BJ (cell line): ENCODE data around the gene ZDHHC16. TPM values are rescaled to one million over a fixed set of nuclear protein-coding genes. Genes with fewer than 3 reads are reported as not detected.

Experiments used
- CTCF ChIA-PET: fragments of 350-600 bp; formaldehyde crosslinking; extraction: SDS; loops from one replicate; lab custom pipeline; 2021; ENCODE audit warnings: antibody characterized with exemption, inconsistent platforms; lab: Yijun Ruan, JAX
- POLR2A ChIA-PET: fragments of 300-600 bp; sonication (Branson Sonifier 250); formaldehyde crosslinking; extraction: SDS; loops from one replicate; lab custom pipeline; 2021; ENCODE audit warnings: antibody characterized with exemption; lab: Charles Lee
- DNase-seq: peaks from one replicate; pipeline ENCODE4 v3.0.0-alpha.2; 2011; ENCODE audit warnings: low read depth
- H3K27me3 ChIP-seq: 2 replicates; pipeline ENCODE4 v1.6.0; 2011; ENCODE audit warnings: low read length; ENCODE audit not compliant: control insufficient read depth, insufficient read depth
- H3K36me3 ChIP-seq: 2 replicates; pipeline ENCODE4 v1.5.1; 2011; ENCODE audit warnings: low read length; ENCODE audit not compliant: control insufficient read depth, insufficient read depth
- H3K4me3 ChIP-seq: 2 replicates; pipeline ENCODE4 v1.5.1; 2011; ENCODE audit warnings: low read depth, mild to moderate bottlenecking, control low read depth, low read length
- polyA plus RNA-seq: library from polyadenylated mRNA; depleted of rRNA; stranded (reverse); fragments of >200 nt; gene quantifications from 2 replicates; pipeline ENCODE4 v1.2.3, GENCODE V29; 2011
- TF ChIP-seq, protein P1 (sequence below): IDR thresholded peaks from 2 replicates; pipeline ENCODE4 v1.5.1; 2011; ENCODE audit warnings: low read depth, mild to moderate bottlenecking, control low read depth, inconsistent platforms, low read length, moderate library complexity; ENCODE audit not compliant: insufficient read depth

Gene ZDHHC16
- polyA plus RNA-seq, 1 experiment, result 101 TPM

DNA sequence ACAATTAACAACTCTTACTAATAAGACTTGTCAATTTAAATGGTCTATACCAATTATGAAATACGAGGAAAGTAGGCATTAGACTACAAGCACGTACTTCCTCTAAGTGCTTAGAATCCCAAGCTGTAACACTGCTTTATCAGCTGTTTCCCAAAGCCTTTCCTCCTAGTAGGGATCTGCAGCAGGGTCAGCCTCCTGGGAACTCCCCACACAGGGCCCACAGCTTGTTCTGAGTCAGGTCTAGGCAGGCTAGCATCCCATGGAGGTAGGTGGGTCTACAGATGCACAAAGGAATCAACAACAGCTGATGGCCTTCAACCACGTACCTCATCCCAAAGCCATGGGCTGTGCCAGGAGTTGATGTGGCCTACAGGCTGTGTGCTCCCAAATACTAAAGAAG is 37.5 kb downstream of the ZDHHC16 start:
- CTCF ChIA-PET, result interaction anchor here (0.9 kb wide), 1 partner anchor 88 kb away, joined by 3 read pairs; no protein-coding TSS in a partner anchor
- no peak for DNase-seq
- H3K36me3 ChIP-seq, result peaks cover 6% of the 10 kb centered on the region

DNA sequence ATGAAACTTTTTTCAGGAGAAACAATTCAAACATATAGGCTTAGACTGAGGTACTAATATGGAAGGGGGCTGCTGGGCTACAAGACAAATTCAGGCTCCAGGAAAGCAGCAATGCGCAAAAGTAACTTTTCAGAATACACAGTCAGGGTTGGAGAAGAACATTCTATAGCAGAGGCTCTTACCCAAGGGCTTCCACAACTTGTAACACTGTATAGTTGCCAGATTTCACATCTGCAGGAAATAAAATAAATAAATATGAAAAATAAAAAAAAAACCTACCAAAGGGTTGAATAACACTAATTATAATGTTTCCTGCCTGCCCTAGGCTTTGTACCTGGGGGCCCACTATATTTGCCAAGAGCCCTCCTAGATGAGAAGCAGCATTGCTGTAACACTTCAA is 37.9 kb downstream of the ZDHHC16 start:
- H3K36me3 ChIP-seq, result peaks cover 5% of the 10 kb centered on the region
- TF ChIP-seq, protein P1, sequence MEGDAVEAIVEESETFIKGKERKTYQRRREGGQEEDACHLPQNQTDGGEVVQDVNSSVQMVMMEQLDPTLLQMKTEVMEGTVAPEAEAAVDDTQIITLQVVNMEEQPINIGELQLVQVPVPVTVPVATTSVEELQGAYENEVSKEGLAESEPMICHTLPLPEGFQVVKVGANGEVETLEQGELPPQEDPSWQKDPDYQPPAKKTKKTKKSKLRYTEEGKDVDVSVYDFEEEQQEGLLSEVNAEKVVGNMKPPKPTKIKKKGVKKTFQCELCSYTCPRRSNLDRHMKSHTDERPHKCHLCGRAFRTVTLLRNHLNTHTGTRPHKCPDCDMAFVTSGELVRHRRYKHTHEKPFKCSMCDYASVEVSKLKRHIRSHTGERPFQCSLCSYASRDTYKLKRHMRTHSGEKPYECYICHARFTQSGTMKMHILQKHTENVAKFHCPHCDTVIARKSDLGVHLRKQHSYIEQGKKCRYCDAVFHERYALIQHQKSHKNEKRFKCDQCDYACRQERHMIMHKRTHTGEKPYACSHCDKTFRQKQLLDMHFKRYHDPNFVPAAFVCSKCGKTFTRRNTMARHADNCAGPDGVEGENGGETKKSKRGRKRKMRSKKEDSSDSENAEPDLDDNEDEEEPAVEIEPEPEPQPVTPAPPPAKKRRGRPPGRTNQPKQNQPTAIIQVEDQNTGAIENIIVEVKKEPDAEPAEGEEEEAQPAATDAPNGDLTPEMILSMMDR, result no peak
- POLR2A ChIA-PET, result no interaction called here
- no peak overlapping the region for H3K4me3 ChIP-seq
- no peaks in the 10 kb centered on the region for H3K27me3 ChIP-seq
- DNase-seq, result no peak
- CTCF ChIA-PET, result no interaction called here

More for the DNA sequence above, 37.5 kb downstream of the ZDHHC16 start:
- no peak overlapping the region for H3K4me3 ChIP-seq
- TF ChIP-seq, protein P1, result no peak
- no peaks in the 10 kb centered on the region for H3K27me3 ChIP-seq
- POLR2A ChIA-PET, result no interaction called here

DNA sequence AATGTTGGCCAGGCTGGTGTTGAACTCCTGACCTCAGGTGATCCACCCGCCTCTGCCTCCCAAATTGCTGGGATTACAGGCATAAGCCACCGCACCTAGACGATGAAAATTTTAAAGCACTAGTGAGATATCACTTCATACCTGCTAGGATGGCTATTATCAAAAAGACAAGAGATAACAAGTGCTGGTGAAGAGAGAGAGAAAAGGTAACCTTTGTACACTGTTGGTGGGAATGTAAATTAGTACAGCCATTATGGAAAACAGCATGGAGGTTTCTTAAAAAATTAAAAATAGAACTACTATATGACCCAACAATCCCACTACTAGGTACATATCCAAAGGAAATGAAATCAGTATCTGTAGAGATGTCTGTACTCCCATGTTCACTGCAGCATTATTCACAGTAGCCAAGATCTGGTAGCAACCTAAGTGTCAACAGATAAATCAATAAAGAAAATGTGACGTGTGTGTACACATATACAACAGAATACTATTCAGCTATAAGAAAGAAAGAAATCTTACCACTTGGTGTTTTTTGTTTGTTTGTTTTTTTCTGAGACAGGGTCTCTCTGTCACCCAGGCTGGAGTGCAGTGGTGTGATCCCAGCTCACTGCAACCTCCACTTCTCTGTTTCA is 39.8 kb downstream of the ZDHHC16 start:
- Histone ChIP-seq H3K4me3 (no peak overlapping the region), H3K27me3 (no peaks in the 10 kb centered on the region), H3K36me3 (peaks cover 3% of the 10 kb centered on the region)
- TF ChIP-seq, protein P1, result no peak
- ChIA-PET POLR2A (interaction anchor here (0.6 kb wide), 1 partner anchor 12 kb away, joined by 9 read pairs; no protein-coding TSS in a partner anchor), CTCF (no interaction called here)
- no peak for DNase-seq

DNA sequence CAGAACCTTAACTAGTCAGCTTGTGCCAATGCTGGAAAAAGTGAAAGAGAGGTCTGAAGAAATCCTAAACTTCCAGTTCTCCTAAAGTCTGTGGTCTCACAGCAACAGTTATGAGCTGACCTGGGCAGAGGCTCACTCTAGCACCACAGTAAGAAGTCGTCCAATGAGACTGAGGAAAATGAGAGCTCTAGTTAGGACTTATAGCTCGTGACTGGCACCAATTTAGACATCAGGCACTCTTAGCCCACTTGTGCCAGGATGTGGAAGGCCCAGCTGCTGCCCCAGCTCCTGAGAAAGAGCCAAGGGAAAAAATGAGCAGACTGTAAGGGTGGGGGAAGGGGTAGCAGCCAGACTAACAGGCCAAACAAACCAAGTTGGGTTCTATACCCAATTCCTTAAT is 44.6 kb downstream of the ZDHHC16 start:
- Histone ChIP-seq H3K36me3 (peaks cover 1% of the 10 kb centered on the region; the same call in 1 of the 2 replicates), H3K27me3 (no peaks in the 10 kb centered on the region), H3K4me3 (no peak overlapping the region)
- TF ChIP-seq, protein P1, result no peak
- DNase-seq, result no peak
- ChIA-PET CTCF (interaction anchor here (1.0 to 2.1 kb wide), 3 partner anchors 12 to 52 kb away, joined by 3 to 4 read pairs (median 3); no protein-coding TSS in a partner anchor), POLR2A (no interaction called here)

DNA sequence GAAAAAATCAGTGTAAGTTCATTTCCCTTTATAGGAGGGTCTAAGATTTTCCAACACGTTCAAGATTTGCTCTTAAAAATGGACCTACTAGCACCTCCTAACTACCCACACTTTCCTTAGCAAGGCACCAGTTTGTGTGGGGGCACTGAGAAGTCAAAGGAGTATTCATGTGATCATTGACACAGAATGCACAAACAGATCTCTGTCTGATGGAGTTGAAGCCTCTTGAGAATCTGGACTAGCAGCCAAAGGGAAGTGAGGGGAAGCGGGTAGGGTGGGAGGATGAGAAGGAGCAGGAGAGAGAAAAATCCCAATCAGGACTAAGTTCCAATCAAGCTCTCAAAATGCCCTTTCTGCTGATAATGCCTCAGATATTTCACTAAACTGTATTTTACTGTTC is 48.2 kb downstream of the ZDHHC16 start:
- no peak for DNase-seq
- ChIA-PET POLR2A (no interaction called here), CTCF (interaction anchor here (1.0 to 1.2 kb wide), 2 partner anchors 61 to 75 kb away, joined by 3 to 4 read pairs; no protein-coding TSS in a partner anchor)
- TF ChIP-seq, protein P1, result no peak
- H3K27me3 ChIP-seq, result no peaks in the 10 kb centered on the region
- H3K36me3 ChIP-seq, result peaks cover 1% of the 10 kb centered on the region; the same call in 1 of the 2 replicates
- H3K4me3 ChIP-seq, result no peak overlapping the region
